ENCODE results near the gene STAP2.

The STAP2 gene

GRCh38 chr19:4374498-4375163 lies 36.0 kb upstream of the STAP2 start:
- no peak for TF ChIP-seq L3MBTL2 (conservative IDR thresholded peaks at IDR 0.05)
- TF ChIP-seq LEF1 (IDR thresholded peaks at IDR 0.05; ENCODE audit: borderline replicate concordance) = no peak
- no peak for TF ChIP-seq HDGF (IDR thresholded peaks at IDR 0.05; ENCODE audit: borderline replicate concordance)
- TF ChIP-seq ARNT (IDR thresholded peaks at IDR 0.05) = no peak
- no peak for TF ChIP-seq SUZ12 (IDR thresholded peaks at IDR 0.05)
- TF ChIP-seq FOXM1 (IDR thresholded peaks at IDR 0.05; ENCODE audit: borderline replicate concordance) = no peak
- TF ChIP-seq PKNOX1 (IDR thresholded peaks at IDR 0.05) = no peak
- TF ChIP-seq SP1 (IDR thresholded peaks at IDR 0.05) = no peak
- TF ChIP-seq ZNF384 (IDR thresholded peaks at IDR 0.05) = no peak
- no peak for TF ChIP-seq ELF4 (IDR thresholded peaks at IDR 0.05)
- TF ChIP-seq TARDBP (IDR thresholded peaks at IDR 0.05) = no peak
- no peak for TF ChIP-seq CTBP1 (IDR thresholded peaks at IDR 0.05; ENCODE audit: borderline replicate concordance)
- TF ChIP-seq NFRKB (IDR thresholded peaks at IDR 0.05) = no peak
- TF ChIP-seq BHLHE40 (IDR thresholded peaks at IDR 0.05; ENCODE audit: borderline replicate concordance) = no peak
- no peak for TF ChIP-seq FOXK2 (IDR thresholded peaks at IDR 0.05)
- TF ChIP-seq FOXA1 (IDR thresholded peaks at IDR 0.05) = no peak
- no peak for DNase-seq (ENCODE audit: extremely low spot score)
- ChIA-PET CTCF (interaction anchor here (0.7 to 3.0 kb wide), 2 partner anchors 22 to 107 kb away, joined by 3 to 12 read pairs; no protein-coding TSS in a partner anchor), POLR2A (no interaction called here)

- CTCF ChIA-PET = no interaction called here
- POLR2A ChIA-PET = no interaction called here
Measured at GRCh38 chr19:4373601-4374497, 35.2 kb upstream of the STAP2 start.

GRCh38 chr19:4373013-4373367 lies 34.4 kb upstream of the STAP2 start:
- CTCF ChIA-PET = no interaction called here
- no peak for TF ChIP-seq PKNOX1 (IDR thresholded peaks at IDR 0.05)
- TF ChIP-seq HDGF (IDR thresholded peaks at IDR 0.05; ENCODE audit: borderline replicate concordance) = no peak
- no peak for TF ChIP-seq LEF1 (IDR thresholded peaks at IDR 0.05; ENCODE audit: borderline replicate concordance)
- no peak for TF ChIP-seq SP1 (IDR thresholded peaks at IDR 0.05)
- TF ChIP-seq FOXK2 (IDR thresholded peaks at IDR 0.05) = no peak
- TF ChIP-seq L3MBTL2 (conservative IDR thresholded peaks at IDR 0.05) = no peak
- no peak for DNase-seq (ENCODE audit: extremely low spot score)
- POLR2A ChIA-PET = no interaction called here

More at GRCh38 chr19:4373601-4374497, 35.2 kb upstream of the STAP2 start:
- TF ChIP-seq TARDBP (IDR thresholded peaks at IDR 0.05) (no peak), SUZ12 (IDR thresholded peaks at IDR 0.05) (no peak), HDGF (IDR thresholded peaks at IDR 0.05; ENCODE audit: borderline replicate concordance) (no peak), BHLHE40 (IDR thresholded peaks at IDR 0.05; ENCODE audit: borderline replicate concordance) (no peak), SP1 (IDR thresholded peaks at IDR 0.05) (no peak), L3MBTL2 (conservative IDR thresholded peaks at IDR 0.05) (no peak), ARNT (IDR thresholded peaks at IDR 0.05) (no peak), ZNF384 (IDR thresholded peaks at IDR 0.05) (no peak), ELF4 (IDR thresholded peaks at IDR 0.05) (no peak), FOXA1 (IDR thresholded peaks at IDR 0.05) (no peak), PKNOX1 (IDR thresholded peaks at IDR 0.05) (no peak), FOXK2 (IDR thresholded peaks at IDR 0.05) (no peak)
- no peak for DNase-seq (ENCODE audit: extremely low spot score)

GRCh38 chr19:4372165-4373012 lies 33.8 kb upstream of the STAP2 start:
- POLR2A ChIA-PET = no interaction called here
- no peak for DNase-seq (ENCODE audit: extremely low spot score)
- TF ChIP-seq CTBP1 (IDR thresholded peaks at IDR 0.05; ENCODE audit: borderline replicate concordance) = no peak
- no peak for TF ChIP-seq FOXK2 (IDR thresholded peaks at IDR 0.05)
- no peak for TF ChIP-seq L3MBTL2 (conservative IDR thresholded peaks at IDR 0.05)
- TF ChIP-seq SUZ12 (IDR thresholded peaks at IDR 0.05) = no peak
- no peak for TF ChIP-seq BHLHE40 (IDR thresholded peaks at IDR 0.05; ENCODE audit: borderline replicate concordance)
- TF ChIP-seq FOXA1 (IDR thresholded peaks at IDR 0.05) = no peak
- no peak for TF ChIP-seq FOXM1 (IDR thresholded peaks at IDR 0.05; ENCODE audit: borderline replicate concordance)
- no peak for TF ChIP-seq ARNT (IDR thresholded peaks at IDR 0.05)
- TF ChIP-seq NFRKB (IDR thresholded peaks at IDR 0.05) = no peak
- TF ChIP-seq ZNF384 (IDR thresholded peaks at IDR 0.05) = no peak
- TF ChIP-seq LEF1 (IDR thresholded peaks at IDR 0.05; ENCODE audit: borderline replicate concordance) = no peak
- no peak for TF ChIP-seq ELF4 (IDR thresholded peaks at IDR 0.05)
- TF ChIP-seq TARDBP (IDR thresholded peaks at IDR 0.05) = no peak
- TF ChIP-seq SP1 (IDR thresholded peaks at IDR 0.05) = no peak
- TF ChIP-seq HDGF (IDR thresholded peaks at IDR 0.05; ENCODE audit: borderline replicate concordance) = no peak
- CTCF ChIA-PET = no interaction called here

All from HEK293T (cell line).